ENCODE results near the gene HOXC10. TPM values are rescaled to one million over a fixed set of nuclear protein-coding genes. Genes with fewer than 3 reads are reported as not detected.

The HOXC10 gene
- total and polyA plus RNA-seq, 10 of the 15 experiments (the other 5 are each of a cell fraction or from before 2014, with no cell fraction given), result 0.59 TPM; not detected in 9

- CTCF ChIA-PET, result interaction anchor here (3.3 to 13.4 kb wide), 7 partner anchors 23 to 178 kb away, joined by 14 to 343 read pairs (median 47); partner anchors contain the start of gene SMUG1
- POLR2A ChIA-PET, result interaction anchor here (1.5 kb wide), 1 partner anchor 12 kb away, joined by 5 read pairs; no protein-coding TSS in a partner anchor
- peaks cover 6 to 36% of the 10 kb centered on the region in 2 experiments for H3K27me3 ChIP-seq (replicated peaks in 1 of 2; ENCODE audit: control insufficient read depth in 2 of 2, insufficient read depth in 2 of 2, low read length in 1 of 2)
Observed at GRCh38 chr12:54029529-54030441, 44.8 kb downstream of the HOXC10 start.

More at GRCh38 chr12:54029529-54030441, 44.8 kb downstream of the HOXC10 start:
- no peak for FAIRE-seq
- Histone ChIP-seq H3K4me3 (no peak overlapping the region), H3K9ac (ENCODE audit: control insufficient read depth, insufficient read depth, low read length) (no peak overlapping the region), H3K27ac (ENCODE audit: control insufficient read depth, insufficient read depth) (no peak overlapping the region), H3K4me1 (ENCODE audit: control insufficient read depth, insufficient read depth, low read length) (peaks cover 14% of the 10 kb centered on the region), H4K20me1 (ENCODE audit: control insufficient read depth, insufficient read depth) (no peaks in the 10 kb centered on the region), H3K79me2 (ENCODE audit: control insufficient read depth, insufficient read depth, low read length) (no peaks in the 10 kb centered on the region), H2AFZ (ENCODE audit: control insufficient read depth, low read depth, low read length) (no peak overlapping the region), H3K36me3 (ENCODE audit: control insufficient read depth in 2 of 2, insufficient read depth in 2 of 2, low read length in 1 of 2) (no peaks in the 10 kb centered on the region), H3K4me2 (ENCODE audit: control insufficient read depth, insufficient read depth) (no peak overlapping the region), H3K9me3 (replicated peaks; ENCODE audit: control insufficient read depth, insufficient read depth, low read length) (no peaks in the 10 kb centered on the region)
- ChIA-PET SMC1A (ENCODE audit: uncharacterized antibody, unreplicated experiment) (interaction anchor here (0.6 to 3.9 kb wide), 4 partner anchors 23 to 176 kb away, joined by 3 to 30 read pairs (median 6); partner anchors contain the start of gene HOXC4), RAD21 (ENCODE audit: unreplicated experiment) (interaction anchor here (1.9 to 12.6 kb wide), 2 partner anchors 22 to 161 kb away, joined by 5 to 222 read pairs; partner anchors contain the start of gene SMUG1)
- intact Hi-C loops (cut with micrococcal nuclease; ENCODE audit: unreplicated experiment), result no loop called here
- ATAC-seq, result no peak
- 38% methylated on average over 48 of the region's 53 CpGs for WGBS (ENCODE audit: insufficient coverage, insufficient replicate concordance, low lambda C conversion rate, missing lambda C conversion rate)
- no TSS peak for BruUV-seq (replicated peaks)
- DNase-seq (ENCODE audit: low read depth, low spot score), result no peak
- peak; percentile 82; the same call in 1 of the 2 replicates for TF ChIP-seq EZH2 (IDR thresholded peaks at IDR 0.05; ENCODE audit: borderline replicate concordance, control insufficient read depth, low read depth, low read length)
- no peak for TF ChIP-seq SMAD1 (IDR thresholded peaks at IDR 0.05; ENCODE audit: low read depth, partially characterized antibody)
- TF ChIP-seq, protein P1, sequence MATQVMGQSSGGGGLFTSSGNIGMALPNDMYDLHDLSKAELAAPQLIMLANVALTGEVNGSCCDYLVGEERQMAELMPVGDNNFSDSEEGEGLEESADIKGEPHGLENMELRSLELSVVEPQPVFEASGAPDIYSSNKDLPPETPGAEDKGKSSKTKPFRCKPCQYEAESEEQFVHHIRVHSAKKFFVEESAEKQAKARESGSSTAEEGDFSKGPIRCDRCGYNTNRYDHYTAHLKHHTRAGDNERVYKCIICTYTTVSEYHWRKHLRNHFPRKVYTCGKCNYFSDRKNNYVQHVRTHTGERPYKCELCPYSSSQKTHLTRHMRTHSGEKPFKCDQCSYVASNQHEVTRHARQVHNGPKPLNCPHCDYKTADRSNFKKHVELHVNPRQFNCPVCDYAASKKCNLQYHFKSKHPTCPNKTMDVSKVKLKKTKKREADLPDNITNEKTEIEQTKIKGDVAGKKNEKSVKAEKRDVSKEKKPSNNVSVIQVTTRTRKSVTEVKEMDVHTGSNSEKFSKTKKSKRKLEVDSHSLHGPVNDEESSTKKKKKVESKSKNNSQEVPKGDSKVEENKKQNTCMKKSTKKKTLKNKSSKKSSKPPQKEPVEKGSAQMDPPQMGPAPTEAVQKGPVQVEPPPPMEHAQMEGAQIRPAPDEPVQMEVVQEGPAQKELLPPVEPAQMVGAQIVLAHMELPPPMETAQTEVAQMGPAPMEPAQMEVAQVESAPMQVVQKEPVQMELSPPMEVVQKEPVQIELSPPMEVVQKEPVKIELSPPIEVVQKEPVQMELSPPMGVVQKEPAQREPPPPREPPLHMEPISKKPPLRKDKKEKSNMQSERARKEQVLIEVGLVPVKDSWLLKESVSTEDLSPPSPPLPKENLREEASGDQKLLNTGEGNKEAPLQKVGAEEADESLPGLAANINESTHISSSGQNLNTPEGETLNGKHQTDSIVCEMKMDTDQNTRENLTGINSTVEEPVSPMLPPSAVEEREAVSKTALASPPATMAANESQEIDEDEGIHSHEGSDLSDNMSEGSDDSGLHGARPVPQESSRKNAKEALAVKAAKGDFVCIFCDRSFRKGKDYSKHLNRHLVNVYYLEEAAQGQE (IDR thresholded peaks at IDR 0.05; ENCODE audit: low read depth, low read length), result no peak
- TF ChIP-seq SUZ12 (IDR thresholded peaks at IDR 0.05; ENCODE audit: unreplicated experiment), result peak; percentile 72
- TF ChIP-seq IRF4 (IDR thresholded peaks at IDR 0.05; ENCODE audit: low read depth, low read length), result no peak
- in situ Hi-C loops (cut with MboI), result loop anchor here (10.0 kb wide), 2 partner anchors 165 to 335 kb away; partner anchors contain the start of gene GPR84
